Activated CD8-positive, alpha-beta memory T cell treated with anti-CD3 and anti-CD28 coated beads, Interleukin-2, amount 50 U/mL, for 1 hour (primary cell): ENCODE measurements around the gene EPB41L3.
"Not testable (repeated sequence)": the region's sequence is repeated elsewhere in the genome, so short reads cannot be mapped to it uniquely, and the experiment has no call there.

Experiments
- DNase-seq: peaks from one replicate; pipeline ENCODE4 v3.0.0-alpha.2; 2020; ENCODE audit errors: extremely low read depth

EPB41L3 gene

GRCh38 chr18:5543773-5544389 is at the start of gene EPB41L3:
Gene EPB41L3, minus strand, starts transcription at chr18:5543997. Its CDS starts 54,814 bp downstream, at chr18:5489183.
- no peak for DNase-seq

- DNase-seq = no peak
Measured at GRCh38 chr18:5588529-5588928, 44.7 kb upstream of the EPB41L3 start.

DNA sequence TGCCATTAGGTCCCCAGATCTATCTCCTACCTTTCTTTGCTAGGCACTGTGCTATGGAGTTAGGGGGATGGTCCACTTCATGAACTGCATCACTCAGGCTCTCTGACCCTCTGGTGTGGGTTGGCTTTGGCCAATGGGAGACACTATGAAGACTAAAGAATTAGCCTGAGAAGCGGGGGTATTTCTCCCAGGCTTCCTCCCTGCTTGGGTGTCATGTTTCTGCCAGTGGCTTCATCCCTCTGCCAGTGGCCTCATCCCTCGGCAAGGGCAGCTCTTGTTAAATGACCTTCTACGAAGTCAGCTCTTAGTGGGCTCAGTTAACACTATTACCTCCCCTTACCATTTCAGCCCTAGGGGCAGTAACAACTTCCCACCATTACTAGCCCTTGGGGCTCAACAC is 41.9 kb upstream of the EPB41L3 start:
- DNase-seq = no peak

DNA sequence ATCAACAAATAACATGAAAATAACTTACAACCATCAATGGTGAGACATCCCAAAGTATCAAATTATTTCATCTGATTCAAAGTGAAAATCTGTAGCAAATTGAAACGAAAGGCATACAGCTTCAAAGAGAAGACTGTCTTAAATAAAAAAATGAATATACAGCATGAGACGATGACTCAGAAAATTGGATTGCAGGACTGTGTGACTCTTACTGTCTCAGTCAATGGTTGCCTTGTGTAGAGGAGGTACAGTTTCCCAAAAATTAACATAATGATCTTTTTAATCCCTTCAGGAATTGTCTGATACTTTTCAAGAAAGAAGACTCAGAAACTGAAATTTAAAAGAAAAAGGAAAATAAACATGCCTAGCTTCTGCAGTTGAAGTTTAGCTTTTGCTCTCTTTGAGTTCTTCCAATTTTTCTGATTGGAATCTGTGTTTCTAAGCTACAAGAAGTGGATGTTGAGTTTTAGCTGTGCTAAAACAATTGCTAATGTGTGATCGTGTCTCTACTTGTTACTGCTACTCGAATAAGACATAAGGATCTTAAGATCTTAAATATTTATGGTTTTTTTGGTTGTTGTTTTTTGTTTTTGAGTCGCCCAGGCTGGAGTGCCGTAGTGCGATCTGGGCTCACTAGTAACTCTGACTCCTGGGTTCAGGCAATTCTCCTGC is 41.1 kb upstream of the EPB41L3 start:
- no peak for DNase-seq

GRCh38 chr18:5582849-5583681 is 39.3 kb upstream of the EPB41L3 start:
- DNase-seq = no peak

DNA sequence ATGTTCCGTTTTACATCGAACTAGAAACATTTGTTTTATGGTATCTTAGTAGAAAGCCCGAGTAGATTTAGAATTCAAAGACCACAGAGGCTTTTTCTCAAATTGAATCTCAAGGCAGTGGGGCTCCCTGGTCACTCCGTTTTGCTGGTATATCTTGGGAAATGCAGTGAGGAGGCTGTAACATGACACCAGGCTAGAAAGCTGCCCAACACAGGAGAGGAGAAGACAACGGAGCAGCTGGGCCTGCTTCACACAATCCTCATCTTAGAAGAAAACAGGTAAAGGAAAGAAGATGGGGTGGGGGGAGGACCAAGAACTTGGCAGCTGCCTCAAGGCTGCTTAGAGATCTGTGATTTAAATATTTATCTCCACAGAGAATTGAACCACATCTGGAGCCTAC is 38.3 kb upstream of the EPB41L3 start:
- no peak for DNase-seq

- DNase-seq = no peak
Measured at GRCh38 chr18:5574843-5575242, 31.0 kb upstream of the EPB41L3 start.

DNA sequence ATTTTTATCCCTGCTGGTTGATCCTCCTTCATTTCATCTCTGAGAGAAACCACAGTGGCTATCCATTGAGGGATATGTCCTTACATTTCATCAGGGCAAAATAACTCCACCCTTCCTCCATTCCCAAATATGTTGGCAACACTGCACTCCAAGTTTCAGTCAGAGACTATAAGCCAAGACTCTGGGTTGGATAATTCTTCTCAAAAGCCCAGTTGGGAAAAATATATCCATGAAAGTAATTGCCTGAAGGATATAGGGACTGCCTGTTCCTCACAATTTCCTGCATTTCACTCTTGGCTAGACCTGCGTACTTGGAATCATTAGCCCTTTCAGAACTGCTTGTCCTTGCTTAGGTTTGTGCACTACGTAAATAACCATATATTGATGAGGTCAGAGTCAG is 27.9 kb upstream of the EPB41L3 start:
- no peak for DNase-seq

DNA sequence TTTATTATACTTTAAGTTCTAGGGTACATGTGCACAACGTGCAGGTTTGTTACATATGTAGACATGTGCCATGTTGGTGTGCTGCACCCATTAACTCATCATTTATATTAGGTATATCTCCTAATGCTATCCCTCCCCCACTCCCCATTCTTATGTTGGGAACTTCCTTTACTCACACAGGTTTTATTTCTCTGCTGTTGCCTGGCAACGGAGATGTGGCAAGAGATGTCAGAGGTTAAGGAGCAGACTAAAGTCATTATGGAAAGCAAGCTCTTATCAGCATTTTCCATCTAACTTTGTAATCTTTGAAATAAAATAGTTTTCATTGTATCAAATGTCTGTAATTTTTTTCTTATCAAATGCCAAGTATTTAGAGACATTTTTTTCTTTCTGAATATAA is 26.8 kb upstream of the EPB41L3 start:
- not testable (repeated sequence) for DNase-seq

GRCh38 chr18:5568416-5568815 is 24.6 kb upstream of the EPB41L3 start:
- no peak for DNase-seq

DNA sequence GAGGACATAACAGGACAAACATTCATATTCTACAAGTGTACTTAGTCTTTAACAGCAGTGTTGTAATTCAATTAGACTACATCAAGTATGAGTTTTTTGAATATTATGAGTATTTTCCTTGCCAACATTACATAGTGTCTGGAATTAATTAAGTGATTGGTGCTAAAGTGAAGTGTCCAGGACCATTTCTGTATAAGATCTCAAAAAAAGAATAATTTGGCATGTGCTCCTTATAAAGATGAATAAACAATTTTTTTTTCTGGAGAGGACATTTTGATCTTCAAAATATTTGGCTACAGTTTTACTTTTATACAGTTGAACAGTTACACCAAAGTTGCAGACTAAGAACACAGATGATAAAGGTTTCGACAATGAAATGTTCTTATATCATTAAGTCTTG is 15.1 kb upstream of the EPB41L3 start:
- no peak for DNase-seq

- no peak for DNase-seq
Measured at GRCh38 chr18:5556310-5556974, 12.6 kb upstream of the EPB41L3 start.

DNA sequence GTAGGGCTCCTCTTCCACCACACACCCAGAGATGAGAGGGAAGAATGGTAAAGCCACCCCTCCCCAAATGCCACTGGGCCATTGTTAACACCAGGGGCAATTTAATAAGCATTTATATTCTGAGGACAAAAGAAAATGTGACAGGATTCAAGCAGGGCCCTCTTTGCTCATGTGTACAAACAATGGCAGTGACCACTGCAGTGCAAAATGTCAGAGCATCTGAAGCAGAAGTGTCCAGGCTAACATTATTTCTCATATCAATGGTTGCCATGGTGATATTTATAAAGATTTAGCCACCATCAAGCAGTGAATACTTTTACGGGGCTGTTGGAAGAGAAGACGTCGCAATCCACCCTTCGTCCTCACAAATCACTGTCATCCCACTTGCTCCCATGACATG is 10.8 kb upstream of the EPB41L3 start:
- no peak for DNase-seq

DNA sequence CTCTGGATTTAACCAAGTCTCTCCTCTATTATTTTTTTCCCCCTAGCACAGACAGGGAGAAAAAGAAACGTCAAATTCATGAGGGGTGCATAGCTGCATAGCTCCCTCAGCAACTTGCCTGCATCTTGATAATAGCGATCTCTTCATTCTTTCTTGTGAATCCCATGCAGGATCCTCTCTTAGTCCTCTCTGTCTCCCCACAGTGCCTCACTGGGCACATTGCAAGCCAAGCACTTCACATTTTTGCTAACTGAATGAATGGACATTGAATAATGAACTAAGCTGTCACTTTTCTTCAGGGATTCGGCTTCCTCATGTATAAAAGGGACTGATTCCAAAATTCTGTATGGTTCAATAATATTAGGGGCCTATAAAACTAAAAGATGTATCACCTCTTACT is 2.9 kb upstream of the EPB41L3 start:
- no peak for DNase-seq

GRCh38 chr18:5543036-5543680 is 639 bp downstream of the EPB41L3 start:
- DNase-seq = no peak

GRCh38 chr18:5542515-5543035 is 1.2 kb downstream of the EPB41L3 start:
- no peak for DNase-seq

GRCh38 chr18:5541644-5542043 is 2.2 kb downstream of the EPB41L3 start:
- no peak for DNase-seq

DNA sequence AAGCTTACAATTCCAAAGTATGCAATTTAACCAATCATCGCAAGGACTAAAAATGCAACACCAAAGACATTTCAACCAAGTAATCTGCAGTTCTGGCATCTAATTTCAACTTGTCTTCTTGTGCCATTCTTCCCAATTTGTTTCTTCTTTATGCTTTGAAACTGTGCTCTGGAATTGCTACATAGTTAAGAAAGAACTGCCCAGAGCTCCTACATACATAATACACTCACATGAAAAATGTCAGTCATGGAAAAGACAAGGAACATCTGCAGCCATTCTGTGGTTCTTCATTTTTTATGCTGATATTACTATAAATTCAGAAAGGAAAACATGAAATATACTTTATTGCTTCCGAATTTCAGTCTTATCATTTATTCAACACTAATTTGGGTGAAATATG is 4.4 kb downstream of the EPB41L3 start:
- no peak for DNase-seq

GRCh38 chr18:5538544-5538943 is 5.3 kb downstream of the EPB41L3 start:
- DNase-seq = no peak

- DNase-seq = no peak
Measured at GRCh38 chr18:5537860-5538259, 5.9 kb downstream of the EPB41L3 start.

DNA sequence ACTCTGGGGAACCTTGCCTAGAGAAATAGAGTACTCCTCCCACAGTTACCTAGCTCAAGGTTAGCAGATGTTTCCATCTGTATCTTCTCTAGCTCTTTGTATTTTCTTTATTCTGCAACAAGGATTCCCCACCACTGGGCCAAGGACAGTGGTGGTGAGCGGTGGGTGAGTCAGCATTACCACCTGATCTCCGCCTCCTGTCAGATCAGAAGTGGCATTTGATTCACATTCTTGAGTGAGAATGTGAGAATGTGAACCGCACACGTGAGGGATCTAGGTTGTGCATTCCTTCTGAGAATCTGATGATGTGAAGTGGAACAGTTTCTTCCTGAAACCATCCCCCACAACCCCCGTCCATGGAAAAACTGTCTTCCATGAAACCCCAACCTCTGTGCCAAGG is 9.0 kb downstream of the EPB41L3 start:
- no peak for DNase-seq

- no peak for DNase-seq
Measured at GRCh38 chr18:5532066-5532465, 11.7 kb downstream of the EPB41L3 start.
